SK-MEL-5 (cell line): ENCODE results near the gene SLC15A4. TPM values are rescaled to one million over a fixed set of nuclear protein-coding genes. Genes with fewer than 3 reads are reported as not detected.

Source experiments
- DNase-seq: peaks from one replicate; pipeline ENCODE4 v3.0.0-alpha.2; 2016; ENCODE audit warnings: low read depth, low spot score
- in situ Hi-C: cut with HindIII; loops from 2 replicates; pipeline ENCODE4 v1.10.0; 2016; ENCODE audit warnings: low sequenced_read_pairs, high pct_unique_total_duplicates, low pct_unique_long_range_greater_than_20kb
- total RNA-seq: library from RNA; depleted of rRNA; stranded (reverse); fragments of >200 nt; shearing (Covaris generic); gene quantifications from 2 replicates; pipeline ENCODE4 v1.2.3, GENCODE V29; 2014

The SLC15A4 gene
- total RNA-seq, 1 experiment from 2014 or later = 47.7 TPM

DNA sequence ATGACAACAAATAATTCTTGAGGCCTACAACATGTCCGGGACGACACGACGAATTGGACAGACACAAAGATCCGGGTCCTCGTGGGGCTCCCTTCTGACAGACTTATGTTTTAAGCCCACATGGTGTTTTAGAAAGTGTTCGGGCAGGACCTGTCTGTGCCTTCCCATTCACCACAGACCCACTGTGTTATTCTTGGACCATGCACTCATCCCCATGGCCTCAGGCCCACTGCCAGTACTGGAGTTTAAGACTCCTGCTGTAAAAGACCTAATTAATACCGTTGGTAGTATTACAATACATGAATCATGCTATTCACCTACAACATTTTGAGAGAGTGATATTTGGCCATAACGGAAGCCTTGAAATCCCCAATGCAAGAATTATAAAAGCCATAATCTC is 20.0 kb downstream of the SLC15A4 start:
- in situ Hi-C loops = no loop called here
- DNase-seq = no peak

DNA sequence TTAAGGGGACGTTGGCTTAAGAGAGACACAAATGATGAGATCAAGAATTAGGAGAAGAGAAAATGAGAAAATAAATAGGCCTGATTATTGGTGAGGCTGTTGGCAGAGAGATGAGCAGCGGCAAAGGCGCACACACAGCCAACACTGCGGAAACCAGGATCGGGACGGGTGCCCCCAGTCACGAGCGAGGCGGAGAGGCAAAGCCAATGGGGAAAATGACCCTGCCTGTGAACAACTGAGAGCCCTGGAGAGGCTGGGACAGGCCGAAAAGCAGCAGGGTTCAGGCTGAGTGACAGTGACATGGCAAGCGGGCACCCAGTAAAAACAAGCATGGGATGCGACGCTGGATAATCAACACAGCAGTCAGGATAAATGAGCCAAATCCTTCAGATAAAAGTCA is 21.0 kb downstream of the SLC15A4 start:
- DNase-seq = no peak
- in situ Hi-C loops = no loop called here

DNA sequence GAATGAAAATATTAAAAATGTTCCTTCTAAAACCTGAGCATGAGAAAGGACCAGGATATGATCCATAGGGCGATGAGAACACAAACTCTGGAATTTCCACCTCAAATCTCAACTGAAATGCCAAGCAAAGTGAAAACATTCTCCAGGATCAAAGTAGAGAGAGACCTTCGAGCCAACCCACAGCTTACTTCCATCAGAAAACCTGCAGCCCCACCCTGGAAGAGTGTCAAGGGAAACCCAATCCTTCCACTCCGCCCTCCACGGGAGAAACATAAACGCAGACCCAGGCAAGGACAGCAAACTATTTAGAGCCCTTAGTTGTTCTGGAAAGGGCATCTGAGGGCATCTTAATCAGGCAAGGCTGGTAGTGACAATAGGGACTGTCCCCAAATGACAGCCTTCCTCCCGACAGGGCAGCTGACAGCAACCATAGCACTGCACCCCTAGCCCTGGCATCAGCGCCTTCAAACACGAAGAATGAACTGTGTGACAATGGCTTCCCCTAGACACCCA is 21.8 kb downstream of the SLC15A4 start:
- in situ Hi-C loops = no loop called here
- no peak for DNase-seq

DNA sequence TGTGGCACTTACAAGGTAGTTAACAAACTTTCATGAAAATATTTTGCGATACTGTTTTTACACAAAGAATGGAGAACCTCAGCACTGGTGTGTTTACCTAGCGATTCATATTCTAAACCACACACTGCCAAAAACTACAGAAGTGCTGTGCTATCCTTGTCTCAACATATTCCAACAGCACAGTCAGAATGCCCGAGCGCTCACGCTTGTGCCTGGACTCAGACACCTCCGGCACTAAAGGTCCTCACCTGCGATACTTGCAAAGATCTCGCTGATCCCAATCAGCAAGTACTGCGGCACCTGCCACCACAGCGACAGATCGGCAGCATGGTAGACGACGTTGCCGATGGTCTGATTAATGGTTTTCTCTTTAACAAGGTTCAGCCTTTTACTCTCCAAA is 23.2 kb downstream of the SLC15A4 start:
- in situ Hi-C loops = no loop called here
- DNase-seq = no peak

DNA sequence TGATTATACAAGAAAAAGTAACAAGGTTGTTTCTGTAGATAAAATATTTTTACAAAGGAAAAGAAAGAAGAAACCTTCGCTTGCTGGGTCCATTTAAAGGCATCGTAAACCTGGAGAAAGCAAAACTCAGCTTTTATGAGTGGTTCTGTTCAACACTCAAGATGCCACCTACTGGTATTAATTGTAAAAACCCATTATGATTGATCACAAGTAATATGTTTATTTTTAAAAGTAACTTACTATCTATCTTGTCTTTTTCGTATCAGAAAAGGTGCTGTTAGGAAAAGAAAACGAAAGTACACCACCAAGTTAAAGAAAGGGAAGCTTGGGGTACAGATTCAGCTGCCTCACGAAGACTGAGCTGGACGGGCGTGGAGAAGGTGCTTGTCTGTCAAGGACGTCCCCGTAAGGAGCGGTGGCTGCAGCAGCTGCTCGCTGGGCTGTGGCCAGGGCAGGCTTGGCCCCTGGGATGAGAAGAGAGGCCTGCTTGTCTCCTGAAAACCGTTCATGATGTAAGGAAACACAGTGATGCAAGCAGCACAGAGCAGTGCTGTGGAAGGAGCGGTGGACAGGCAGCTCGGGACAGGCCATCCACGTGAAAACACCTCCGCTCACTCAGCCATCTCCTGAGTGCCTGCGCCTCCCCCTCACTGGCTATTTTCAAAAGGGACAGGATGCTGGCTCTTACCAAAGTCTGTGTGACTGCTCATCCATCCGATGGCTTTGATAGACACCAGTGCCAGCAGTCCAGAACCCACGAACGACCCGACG is 25.0 kb downstream of the SLC15A4 start:
- DNase-seq = no peak
- in situ Hi-C loops = no loop called here

DNA sequence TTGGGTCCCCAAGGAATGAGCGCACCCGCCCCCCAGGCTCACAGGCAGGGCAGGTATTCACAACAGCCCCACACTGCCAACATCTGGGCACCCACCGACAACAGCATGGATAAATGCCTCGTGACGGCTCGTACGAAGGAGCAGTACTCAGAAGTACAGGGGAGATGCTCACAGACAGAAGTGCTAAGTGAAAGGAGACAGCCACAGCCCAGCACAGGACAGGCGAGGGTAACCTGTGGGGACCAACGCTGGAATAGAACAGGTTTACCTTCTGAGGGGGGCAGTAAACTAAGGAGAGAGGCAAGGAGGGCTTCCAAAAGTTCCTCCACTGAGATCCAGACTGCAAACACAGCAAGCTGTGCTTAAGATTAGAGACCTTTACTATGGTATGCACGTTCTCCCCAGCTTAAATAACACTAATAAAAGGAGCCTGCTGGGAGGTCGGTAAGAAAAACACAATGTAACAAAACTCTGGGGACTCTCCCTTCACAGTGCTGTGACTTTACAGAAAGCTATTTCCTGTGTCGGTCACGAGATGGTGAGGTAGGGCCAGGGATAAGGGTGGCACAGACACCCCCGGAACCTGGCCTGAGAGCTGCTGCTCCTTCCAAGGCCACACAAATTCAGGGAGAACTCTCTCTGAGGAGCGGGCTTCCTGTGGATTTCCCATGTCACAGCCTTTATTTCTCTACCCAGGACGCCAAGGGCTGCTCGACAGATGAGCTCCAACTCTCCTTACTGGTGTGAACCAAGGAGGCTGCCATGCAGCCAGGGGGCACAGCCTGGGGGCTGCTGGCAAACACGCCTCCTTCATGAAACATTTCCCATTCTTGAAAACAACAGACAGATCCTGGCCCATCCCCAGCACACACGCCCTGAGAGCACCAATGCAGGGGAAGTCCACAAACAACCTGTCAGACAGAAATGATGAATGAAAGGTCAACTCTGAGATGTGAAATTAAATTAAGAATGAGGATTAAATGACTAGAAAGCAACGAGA is 26.3 kb downstream of the SLC15A4 start:
- in situ Hi-C loops = no loop called here
- no peak for DNase-seq

DNA sequence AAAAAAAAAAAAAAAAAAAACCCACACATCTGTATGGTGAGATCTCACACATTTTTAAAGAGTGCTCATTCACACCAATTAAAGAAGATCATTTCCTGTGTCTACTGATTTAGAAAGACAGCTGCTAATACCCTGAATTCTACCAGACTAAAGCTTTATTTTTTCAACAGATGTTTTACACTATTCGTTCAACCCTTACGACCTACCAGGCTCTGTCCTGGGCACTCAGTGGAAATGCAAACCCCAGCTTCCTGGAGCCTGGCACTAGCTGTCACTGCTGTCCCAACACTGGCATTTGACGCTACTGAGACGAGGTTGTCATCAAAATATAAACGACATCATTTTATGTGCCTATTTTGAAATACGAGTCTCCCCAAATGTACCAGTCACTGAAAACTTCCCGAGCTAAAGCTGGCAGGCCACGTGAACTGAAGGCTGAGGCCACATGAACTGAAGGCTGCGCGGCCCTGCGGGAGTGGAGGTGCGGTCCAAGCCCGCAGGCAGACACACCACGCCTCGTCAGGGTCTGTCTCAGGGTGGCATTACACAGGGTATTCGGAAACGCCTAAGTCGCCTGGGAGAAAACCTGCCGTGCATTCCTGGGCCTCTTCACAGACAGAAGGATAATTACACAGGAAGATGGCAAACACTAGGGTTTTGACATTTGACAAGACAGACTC is 27.2 kb downstream of the SLC15A4 start:
- no peak for DNase-seq
- in situ Hi-C loops = no loop called here

DNA sequence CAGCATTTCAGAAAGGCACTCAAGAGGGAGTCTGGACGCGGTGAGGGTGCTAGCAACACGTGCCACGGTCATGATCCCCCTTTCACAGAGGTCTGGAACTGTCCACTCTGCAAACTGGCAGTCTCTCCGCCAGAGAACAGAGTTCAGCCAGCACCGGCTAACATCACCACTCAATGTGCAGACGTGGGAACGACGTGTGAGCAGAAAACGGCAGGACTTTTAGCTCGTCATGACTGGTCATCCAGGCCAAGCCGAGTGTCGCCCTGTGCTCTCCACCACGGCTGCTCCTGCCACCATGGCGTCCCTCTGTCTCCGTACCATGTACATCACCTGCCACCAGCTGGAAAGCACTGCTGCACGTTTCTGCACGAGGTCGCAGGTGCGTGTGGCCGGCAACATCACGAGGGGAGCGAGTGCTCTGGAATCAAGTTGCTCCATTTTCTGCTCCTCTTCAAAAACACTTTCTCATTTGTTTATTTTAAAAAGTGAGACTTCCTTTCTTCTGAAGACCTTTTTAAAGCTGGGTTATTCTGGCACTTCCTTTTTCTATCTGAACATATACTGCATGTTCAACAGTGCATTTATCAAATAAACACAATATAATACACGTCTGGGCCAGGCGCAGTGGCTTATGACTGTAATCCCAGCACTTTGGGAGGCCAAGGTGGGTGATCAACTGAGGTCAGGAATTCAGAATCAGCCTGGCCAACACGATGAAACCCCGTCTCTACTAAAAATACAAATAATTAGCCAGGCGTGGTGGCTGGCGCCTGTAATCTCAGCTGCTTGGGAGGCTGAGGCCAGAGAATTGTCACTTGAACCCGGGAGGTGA is 28.0 kb downstream of the SLC15A4 start:
- no peak for DNase-seq
- in situ Hi-C loops = no loop called here

DNA sequence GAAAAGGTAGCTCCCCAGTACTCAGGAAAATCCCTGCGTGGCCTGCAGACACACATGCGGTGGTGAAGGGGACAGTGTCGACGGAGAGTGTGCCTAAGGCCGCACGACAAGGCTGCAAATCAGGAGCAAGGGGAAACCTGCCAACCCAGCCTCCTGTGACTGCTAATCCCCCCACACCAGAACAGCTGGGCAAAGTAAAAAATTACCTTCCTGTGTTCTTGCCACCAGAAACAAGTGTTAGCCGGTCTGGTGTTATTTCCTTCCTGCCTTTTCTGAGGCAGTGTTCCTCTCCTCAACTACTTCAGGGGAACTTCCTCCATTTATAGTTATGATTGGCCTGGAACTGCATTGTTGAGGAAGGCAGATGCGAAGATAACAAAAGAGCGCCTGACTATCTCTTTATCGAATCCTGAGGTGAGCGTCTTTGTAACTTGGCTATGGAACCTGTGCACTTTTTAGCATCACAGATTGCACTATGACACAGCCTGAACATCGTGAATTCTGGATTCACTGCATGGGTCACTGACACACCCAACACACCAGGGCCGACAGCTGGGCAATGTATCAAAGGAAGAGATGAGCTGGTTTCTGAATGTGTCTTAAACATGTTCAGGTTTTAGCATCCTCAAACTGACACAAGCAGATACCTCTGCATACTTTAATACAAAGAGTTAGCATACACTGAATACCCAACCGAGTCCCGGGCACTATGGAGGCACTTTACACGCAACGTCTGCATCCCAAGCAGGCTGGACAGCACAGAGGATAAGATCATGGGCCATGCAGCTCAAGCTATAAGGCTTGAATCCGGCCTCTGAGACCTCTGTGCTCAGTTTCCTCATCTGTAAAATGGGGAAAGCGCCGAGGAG is 28.9 kb downstream of the SLC15A4 start:
- in situ Hi-C loops = no loop called here
- no peak for DNase-seq

DNA sequence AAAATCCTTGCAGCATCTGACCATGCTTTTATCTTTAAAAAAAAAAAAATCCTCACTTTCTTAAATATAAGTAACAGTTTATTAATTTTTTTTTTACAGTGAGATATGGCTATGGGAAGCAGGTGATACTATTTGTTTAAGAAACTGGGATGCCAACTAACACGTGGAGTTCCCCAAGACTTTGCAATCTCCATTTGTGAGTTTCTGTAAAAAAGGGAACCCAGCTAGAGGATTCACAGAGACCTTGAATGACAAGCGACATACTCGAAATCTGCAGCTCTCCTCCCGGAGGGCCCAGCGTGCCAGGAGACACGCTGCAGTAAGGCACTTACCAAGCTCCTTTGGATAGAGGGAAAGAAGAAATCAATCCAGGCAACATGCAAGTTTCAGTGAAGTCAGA is 30.1 kb downstream of the SLC15A4 start:
- in situ Hi-C loops = no loop called here
- DNase-seq = no peak

DNA sequence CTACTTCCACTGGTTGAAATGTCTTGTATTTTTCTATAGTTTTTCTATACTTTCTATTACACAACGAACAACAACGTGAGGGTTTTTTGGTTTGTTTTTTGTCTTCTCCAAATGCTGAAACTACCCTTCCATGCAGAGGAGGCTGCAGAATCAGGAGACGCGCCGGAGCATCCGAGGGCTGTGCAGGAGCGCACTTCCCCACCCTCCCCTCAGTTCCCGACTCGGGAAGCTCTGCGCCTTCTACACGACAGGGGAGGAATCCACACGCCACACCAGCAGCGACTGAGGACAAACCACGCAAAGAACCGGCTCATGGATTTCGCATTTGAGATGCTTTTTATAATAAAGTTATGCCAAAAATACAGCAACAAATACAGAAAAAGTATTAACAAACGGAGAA is 30.9 kb downstream of the SLC15A4 start:
- no peak for DNase-seq
- in situ Hi-C loops = no loop called here

DNA sequence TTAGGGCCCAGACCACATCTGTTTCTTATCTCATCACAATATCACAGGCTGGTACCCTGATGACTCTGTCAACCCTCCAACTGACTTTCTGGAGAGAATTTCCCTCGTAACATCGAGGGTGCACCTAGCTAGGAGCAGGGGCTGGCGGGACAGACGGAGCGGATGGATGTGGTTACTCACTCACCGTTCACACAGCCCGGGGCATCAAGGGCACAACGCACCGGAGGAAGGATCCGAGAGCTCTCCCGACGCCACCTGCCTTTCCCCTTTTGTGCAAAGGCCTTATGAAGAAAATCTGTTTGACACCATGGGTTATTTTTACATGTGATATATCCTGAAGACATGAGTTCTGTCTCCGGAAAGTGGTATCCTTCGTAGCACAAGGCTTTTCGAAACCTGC is 31.4 kb downstream of the SLC15A4 start:
- DNase-seq = no peak
- in situ Hi-C loops = no loop called here

DNA sequence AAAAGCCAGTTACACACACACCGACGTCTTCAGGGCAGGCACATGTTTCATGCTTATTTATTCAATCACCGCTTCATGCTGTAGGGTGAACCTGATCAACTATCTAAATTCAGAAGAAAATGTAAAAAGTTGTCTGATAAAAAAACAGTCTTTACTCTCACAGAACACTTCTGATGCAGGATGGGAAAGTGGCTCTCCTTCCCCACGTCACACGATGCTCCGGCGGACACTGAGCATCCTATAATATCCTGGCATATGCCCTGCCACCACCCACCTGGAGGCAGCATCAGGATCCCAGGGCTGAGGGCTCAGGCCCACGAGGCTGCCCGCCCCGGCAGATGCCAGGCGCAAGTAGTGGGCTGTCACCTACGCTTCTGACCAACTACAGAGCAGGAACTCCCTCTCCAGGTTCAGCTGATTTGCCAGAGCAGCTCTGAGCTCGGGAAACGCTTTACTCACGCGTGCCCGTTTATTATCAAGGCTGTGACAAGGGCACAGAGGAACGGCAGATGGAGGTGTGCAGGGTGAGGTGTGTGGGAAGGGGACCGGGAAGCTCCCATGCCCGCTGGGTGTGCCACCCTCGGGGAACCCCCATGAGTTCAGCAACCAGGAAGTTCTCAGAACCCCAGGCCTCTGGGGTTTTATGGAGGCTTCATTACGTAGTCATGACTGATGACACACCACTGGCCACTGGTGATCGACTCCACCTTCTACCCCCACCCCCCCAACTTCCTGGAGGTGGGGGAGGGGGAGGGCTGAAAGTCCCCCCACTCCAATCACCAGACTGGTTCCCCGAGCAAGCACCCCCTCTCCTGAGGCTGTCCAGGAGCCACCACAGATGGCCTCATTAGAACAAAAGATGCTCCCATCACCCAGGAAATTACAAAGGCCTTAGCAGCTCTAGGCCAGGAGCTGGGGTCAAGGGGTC is 32.1 kb downstream of the SLC15A4 start:
- no peak for DNase-seq
- in situ Hi-C loops = no loop called here

DNA sequence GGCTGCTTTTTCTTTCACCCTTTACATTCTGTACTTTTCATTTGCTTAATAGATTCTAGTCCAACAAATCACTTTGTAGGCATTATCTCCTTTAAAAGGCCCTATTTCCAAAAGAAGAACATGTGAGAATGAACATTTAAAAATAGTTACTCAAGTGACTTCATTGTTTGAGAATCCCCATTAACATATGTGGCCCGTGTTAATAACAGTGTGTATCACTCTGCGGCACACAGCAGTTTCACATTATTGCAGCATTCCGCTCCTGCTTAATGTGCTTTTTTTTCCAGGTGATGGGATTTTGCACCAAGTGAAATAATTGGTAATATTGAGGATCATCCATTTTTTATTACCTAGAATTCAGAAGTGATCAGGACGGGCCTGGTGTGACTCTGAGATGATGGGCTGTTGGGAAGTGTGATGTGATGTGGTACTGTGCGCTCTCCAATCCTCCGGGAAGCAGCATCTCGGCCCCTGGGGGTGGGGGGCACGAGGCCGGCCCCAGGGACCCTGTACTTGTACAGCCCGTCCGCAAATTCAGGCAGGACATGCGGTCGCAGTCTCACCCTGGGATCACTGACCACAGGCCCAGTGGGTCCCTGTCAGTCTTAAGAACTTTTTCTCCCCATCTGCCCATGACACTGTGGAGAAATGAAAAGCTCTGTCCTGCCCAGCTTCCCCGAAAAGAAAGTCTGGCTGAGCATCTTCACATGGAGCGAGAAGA is 32.9 kb downstream of the SLC15A4 start:
- in situ Hi-C loops = no loop called here
- DNase-seq = no peak

DNA sequence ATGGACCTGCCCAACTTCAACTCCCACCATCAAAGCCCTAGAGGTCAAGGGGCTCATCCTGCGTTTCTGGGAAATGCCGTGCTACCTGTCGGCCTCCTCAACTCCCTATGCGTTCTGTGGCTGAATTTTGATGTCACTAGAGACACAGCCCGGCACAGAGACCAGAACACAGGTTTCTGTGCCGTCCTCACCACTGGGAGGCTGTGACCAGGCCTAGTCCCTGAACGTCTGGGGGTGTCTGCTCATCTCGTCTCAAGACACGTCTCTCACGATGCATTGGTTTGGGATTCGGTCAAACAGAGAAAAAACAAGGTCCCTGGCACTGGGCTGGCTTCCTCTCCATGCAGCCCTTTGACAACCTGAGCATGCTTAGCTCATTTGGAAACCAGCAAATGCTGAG is 33.5 kb downstream of the SLC15A4 start:
- no peak for DNase-seq
- in situ Hi-C loops = no loop called here
